ENCODE results near the gene EEF1B2.
A peak's percentile ranks its signal among the peaks of the same experiment; 100 is the strongest.
"Not testable (repeated sequence)": the region's sequence is repeated elsewhere in the genome, so short reads cannot be mapped to it uniquely, and the experiment has no call there.

EEF1B2 gene

GRCh38 chr2:206160125-206160806 lies 571 bp downstream of the EEF1B2 start:
- DNase-seq = no peak

GRCh38 chr2:206160807-206161179 lies 1.1 kb downstream of the EEF1B2 start:
- Histone ChIP-seq H2BK5ac (ENCODE audit: low read length) (no peak overlapping the region), H3K79me2 (ENCODE audit: control insufficient read depth, insufficient read depth, low read length) (peaks cover 45% of the 10 kb centered on the region), H3K27me3 (ENCODE audit: insufficient read depth, low read length, poor library complexity) (no peaks in the 10 kb centered on the region), H3K56ac (ENCODE audit: low read length) (peak overlapping the region; percentile 94), H3K27ac (ENCODE audit: low read depth, low read length) (no peak overlapping the region), H3K4me1 (ENCODE audit: control insufficient read depth, low read depth, low read length) (peaks cover 3% of the 10 kb centered on the region), H2AK5ac (ENCODE audit: low read length) (no peak overlapping the region), H3K79me1 (ENCODE audit: low read length) (peaks cover 4% of the 10 kb centered on the region), H3K4me2 (ENCODE audit: low read length) (peak overlapping the region; percentile 62), H3K23ac (ENCODE audit: low read length) (no peak overlapping the region), H2BK120ac (ENCODE audit: low read depth, low read length) (no peak overlapping the region), H4K8ac (ENCODE audit: low read depth, low read length) (no peak overlapping the region), H3K9ac (ENCODE audit: low read length) (peak overlapping the region; percentile 89), H3K4ac (ENCODE audit: low read depth, low read length) (no peak overlapping the region), H4K5ac (ENCODE audit: low read length) (no peak overlapping the region), H3K4me3 (ENCODE audit: low read length) (peak overlapping the region; percentile 90), H2BK15ac (replicated peaks; ENCODE audit: low read depth) (no peak overlapping the region), H3K36me3 (ENCODE audit: control insufficient read depth, insufficient read depth, low read length) (peaks cover 9% of the 10 kb centered on the region), H3K18ac (ENCODE audit: low read length) (no peak overlapping the region)
- WGBS (ENCODE audit: extremely low coverage, insufficient coverage, low lambda C conversion rate) = no CpG with 5 or more reads among the region's 2 CpGs
- no peak for DNase-seq

More at GRCh38 chr2:206160125-206160806, 571 bp downstream of the EEF1B2 start:
- Histone ChIP-seq H3K36me3 (ENCODE audit: control insufficient read depth, insufficient read depth, low read length) (peaks cover 9% of the 10 kb centered on the region), H3K23ac (ENCODE audit: low read length) (no peak overlapping the region), H2BK15ac (replicated peaks; ENCODE audit: low read depth) (no peak overlapping the region), H3K4me1 (ENCODE audit: control insufficient read depth, low read depth, low read length) (peaks cover 3% of the 10 kb centered on the region), H3K4me2 (ENCODE audit: low read length) (peak overlapping the region; percentile 62), H3K27me3 (ENCODE audit: insufficient read depth, low read length, poor library complexity) (no peaks in the 10 kb centered on the region), H3K4me3 (ENCODE audit: low read length) (peak overlapping the region; percentile 90), H2BK120ac (ENCODE audit: low read depth, low read length) (no peak overlapping the region), H2BK5ac (ENCODE audit: low read length) (no peak overlapping the region), H3K27ac (ENCODE audit: low read depth, low read length) (peak overlapping the region; percentile 77), H3K9ac (ENCODE audit: low read length) (peak overlapping the region; percentile 89), H3K56ac (ENCODE audit: low read length) (peak overlapping the region; percentile 94), H4K5ac (ENCODE audit: low read length) (no peak overlapping the region), H3K4ac (ENCODE audit: low read depth, low read length) (peak overlapping the region; percentile 95), H4K8ac (ENCODE audit: low read depth, low read length) (no peak overlapping the region), H3K79me1 (ENCODE audit: low read length) (peaks cover 4% of the 10 kb centered on the region), H3K79me2 (ENCODE audit: control insufficient read depth, insufficient read depth, low read length) (peaks cover 47% of the 10 kb centered on the region), H3K18ac (ENCODE audit: low read length) (peak overlapping the region; percentile 68), H2AK5ac (ENCODE audit: low read length) (peak overlapping the region; percentile 68)
- WGBS (ENCODE audit: extremely low coverage, insufficient coverage, low lambda C conversion rate) = no CpG with 5 or more reads among the region's 30 CpGs

- not testable (repeated sequence) for H3K9ac ChIP-seq (ENCODE audit: low read length); H3K4me1 ChIP-seq (ENCODE audit: control insufficient read depth, low read depth, low read length); H2BK5ac ChIP-seq (ENCODE audit: low read length); H2BK120ac ChIP-seq (ENCODE audit: low read depth, low read length); H3K79me1 ChIP-seq (ENCODE audit: low read length); H2AK5ac ChIP-seq (ENCODE audit: low read length); H3K18ac ChIP-seq (ENCODE audit: low read length); H4K5ac ChIP-seq (ENCODE audit: low read length); H3K27ac ChIP-seq (ENCODE audit: low read depth, low read length); H3K4me3 ChIP-seq (ENCODE audit: low read length); H3K23ac ChIP-seq (ENCODE audit: low read length); H3K4me2 ChIP-seq (ENCODE audit: low read length); H4K8ac ChIP-seq (ENCODE audit: low read depth, low read length); H3K36me3 ChIP-seq (ENCODE audit: control insufficient read depth, insufficient read depth, low read length); DNase-seq; H3K56ac ChIP-seq (ENCODE audit: low read length); H3K27me3 ChIP-seq (ENCODE audit: insufficient read depth, low read length, poor library complexity); H2BK15ac ChIP-seq (replicated peaks; ENCODE audit: low read depth); H3K4ac ChIP-seq (ENCODE audit: low read depth, low read length)
- WGBS (ENCODE audit: extremely low coverage, insufficient coverage, low lambda C conversion rate) = no CpG with 5 or more reads among the region's 4 CpGs
- H3K79me2 ChIP-seq (ENCODE audit: control insufficient read depth, insufficient read depth, low read length) = peaks cover 34% of the 10 kb centered on the region
These were observed 2.7 kb downstream of the EEF1B2 start for GRCh38 chr2:206162401-206162800.

GRCh38 chr2:206163251-206163880 lies 3.7 kb downstream of the EEF1B2 start:
- Histone ChIP-seq H3K4me2 (ENCODE audit: low read length) (no peak overlapping the region), H3K56ac (ENCODE audit: low read length) (no peak overlapping the region), H3K4ac (ENCODE audit: low read depth, low read length) (no peak overlapping the region), H3K27ac (ENCODE audit: low read depth, low read length) (no peak overlapping the region), H2BK15ac (replicated peaks; ENCODE audit: low read depth) (no peak overlapping the region), H4K8ac (ENCODE audit: low read depth, low read length) (no peak overlapping the region), H3K4me3 (ENCODE audit: low read length) (no peak overlapping the region), H4K5ac (ENCODE audit: low read length) (no peak overlapping the region), H3K79me1 (ENCODE audit: low read length) (peaks cover 4% of the 10 kb centered on the region), H3K4me1 (ENCODE audit: control insufficient read depth, low read depth, low read length) (peaks cover 3% of the 10 kb centered on the region), H3K9ac (ENCODE audit: low read length) (no peak overlapping the region), H2AK5ac (ENCODE audit: low read length) (no peak overlapping the region), H2BK5ac (ENCODE audit: low read length) (no peak overlapping the region), H2BK120ac (ENCODE audit: low read depth, low read length) (no peak overlapping the region), H3K36me3 (ENCODE audit: control insufficient read depth, insufficient read depth, low read length) (peaks cover 9% of the 10 kb centered on the region), H3K18ac (ENCODE audit: low read length) (no peak overlapping the region), H3K27me3 (ENCODE audit: insufficient read depth, low read length, poor library complexity) (no peaks in the 10 kb centered on the region), H3K23ac (ENCODE audit: low read length) (no peak overlapping the region), H3K79me2 (ENCODE audit: control insufficient read depth, insufficient read depth, low read length) (peaks cover 24% of the 10 kb centered on the region)
- no CpG with 5 or more reads among the region's 3 CpGs for WGBS (ENCODE audit: extremely low coverage, insufficient coverage, low lambda C conversion rate)
- no peak for DNase-seq

- Histone ChIP-seq H3K4me2 (ENCODE audit: low read length) (no peak overlapping the region), H2BK5ac (ENCODE audit: low read length) (no peak overlapping the region), H3K18ac (ENCODE audit: low read length) (no peak overlapping the region), H3K27ac (ENCODE audit: low read depth, low read length) (no peak overlapping the region), H3K4ac (ENCODE audit: low read depth, low read length) (no peak overlapping the region), H2AK5ac (ENCODE audit: low read length) (no peak overlapping the region), H3K36me3 (ENCODE audit: control insufficient read depth, insufficient read depth, low read length) (peaks cover 9% of the 10 kb centered on the region), H4K5ac (ENCODE audit: low read length) (no peak overlapping the region), H3K56ac (ENCODE audit: low read length) (no peak overlapping the region), H3K23ac (ENCODE audit: low read length) (no peak overlapping the region), H3K4me1 (ENCODE audit: control insufficient read depth, low read depth, low read length) (peaks cover 3% of the 10 kb centered on the region), H2BK120ac (ENCODE audit: low read depth, low read length) (no peak overlapping the region), H3K79me1 (ENCODE audit: low read length) (peaks cover 2% of the 10 kb centered on the region), H3K27me3 (ENCODE audit: insufficient read depth, low read length, poor library complexity) (no peaks in the 10 kb centered on the region), H3K4me3 (ENCODE audit: low read length) (no peak overlapping the region), H4K8ac (ENCODE audit: low read depth, low read length) (no peak overlapping the region), H2BK15ac (replicated peaks; ENCODE audit: low read depth) (no peak overlapping the region), H3K79me2 (ENCODE audit: control insufficient read depth, insufficient read depth, low read length) (peaks cover 17% of the 10 kb centered on the region), H3K9ac (ENCODE audit: low read length) (no peak overlapping the region)
- peak; percentile 51 for DNase-seq
- no CpG with 5 or more reads among the region's 2 CpGs for WGBS (ENCODE audit: extremely low coverage, insufficient coverage, low lambda C conversion rate)
These were observed 4.7 kb downstream of the EEF1B2 start for GRCh38 chr2:206164261-206164862.

Measured in mesendoderm (in vitro differentiated cells).